A549 (cell line): ENCODE data around the gene IQGAP2. TPM values are rescaled to one million over a fixed set of nuclear protein-coding genes. Genes with fewer than 3 reads are reported as not detected.

Source experiments
- ATAC-seq, 2 experiments: fragments of 200-7000 bp in 1 of 2; fragments of >200 bp in 1 of 2; cut with Nextera tagmentation in 1 of 2; cut with Tn5 transposase in 1 of 2; 3 replicates each; pipeline versions ENCODE4 v1.8.0 to v1.9.1; 2018 to 2020; ENCODE audit warnings: mild to moderate bottlenecking in 1 of 2, moderate library complexity in 1 of 2
- CTCF ChIA-PET: fragments of 300-600 bp; sonication (Branson Sonifier 250); formaldehyde crosslinking; extraction: SDS; loops from one replicate; lab custom pipeline; 2021; ENCODE audit warnings: antibody characterized with exemption, inconsistent platforms; lab: Yijun Ruan, JAX
- POLR2A ChIA-PET: fragments of 350-600 bp; formaldehyde crosslinking; extraction: SDS; loops from one replicate; lab custom pipeline; 2021; ENCODE audit warnings: antibody characterized with exemption, inconsistent platforms; lab: Yijun Ruan, JAX
- DNase-seq, 2 experiments: peaks; one replicate each; pipeline versions ENCODE4 v3.0.0 to v3.0.0-alpha.2; 2011 to 2016; ENCODE audit warnings: low read depth in 1 of 2, low spot score in 1 of 2
- FAIRE-seq: peaks from 2 replicates; lab custom pipeline; 2011; peaks lifted over from hg19 to GRCh38; lab: Jason Lieb, UNC
- H3K27ac ChIP-seq, 2 experiments: fragments of >200 bp; sonication (Bioruptor Twin); formaldehyde crosslinking; 3 replicates each; pipeline ENCODE4 v1.5.1; 2016 to 2017
- H3K4me1 ChIP-seq: fragments of >200 bp; sonication (Bioruptor Twin); formaldehyde crosslinking; 3 replicates; pipeline ENCODE4 v1.6.1; 2016
- H3K4me2 ChIP-seq: fragments of >200 bp; sonication (Bioruptor Twin); formaldehyde crosslinking; 3 replicates; pipeline ENCODE4 v1.6.1; 2016
- H3K4me3 ChIP-seq: fragments of >200 bp; sonication (Bioruptor Twin); formaldehyde crosslinking; 3 replicates; pipeline ENCODE4 v1.5.1; 2016
- H3K9me3 ChIP-seq: fragments of >200 bp; sonication (Bioruptor Twin); formaldehyde crosslinking; 3 replicates; pipeline ENCODE4 v1.6.1; 2016
- CBX2 ChIP-seq: fragments of 200-600 bp; sonication (generic); IDR thresholded peaks from 2 replicates; pipeline ENCODE4 v1.6.1; 2016; ENCODE audit warnings: low read depth, mild to moderate bottlenecking, borderline replicate concordance
- CBX8 ChIP-seq: fragments of 200-600 bp; sonication (generic); IDR thresholded peaks from 2 replicates; pipeline ENCODE4 v1.6.1; 2016
- CHD2 ChIP-seq: fragments of 150-350 bp; IDR thresholded peaks from 2 replicates; pipeline ENCODE4 v1.6.1; 2014; ENCODE audit warnings: low read length; ENCODE audit not compliant: partially characterized antibody
- CHD4 ChIP-seq: fragments of 200-600 bp; sonication (generic); IDR thresholded peaks from 2 replicates; pipeline ENCODE4 v1.6.1; 2016; ENCODE audit warnings: antibody characterized with exemption, mild to moderate bottlenecking, borderline replicate concordance
- E2F6 ChIP-seq: IDR thresholded peaks from 2 replicates; pipeline ENCODE4 v1.6.1; 2012; ENCODE audit warnings: low read depth, borderline replicate concordance
- EHF ChIP-seq: fragments of 250-450 bp; sonication (Bioruptor Pico); IDR thresholded peaks from 2 replicates; pipeline ENCODE4 v1.5.0; 2020; ENCODE audit warnings: mild to moderate bottlenecking
- EP300 ChIP-seq, 2 experiments: fragments of >200 bp; sonication (Bioruptor Twin); formaldehyde crosslinking; IDR thresholded peaks; 2 replicates in 1 of 2; 3 replicates in 1 of 2; pipeline ENCODE4 v1.6.1; 2016 to 2017
- FOSB ChIP-seq: fragments of 250-450 bp; sonication (Bioruptor Pico); IDR thresholded peaks from 2 replicates; pipeline ENCODE4 v1.5.0; 2020; ENCODE audit warnings: mild to moderate bottlenecking, moderate library complexity
- GATA3 ChIP-seq: IDR thresholded peaks from 2 replicates; pipeline ENCODE4 v1.6.1; 2012; ENCODE audit warnings: borderline replicate concordance
- HEYL ChIP-seq: fragments of 250-450 bp; sonication (Bioruptor Pico); IDR thresholded peaks from 2 replicates; pipeline ENCODE4 v1.8.0; 2021; ENCODE audit warnings: mild to moderate bottlenecking, moderate library complexity
- HOXB5 ChIP-seq: fragments of 250-450 bp; sonication (Bioruptor Pico); IDR thresholded peaks from 2 replicates; pipeline ENCODE4 v1.5.0; 2020; ENCODE audit warnings: mild to moderate bottlenecking, moderate library complexity
- POLR2A ChIP-seq: IDR thresholded peaks from 2 replicates; pipeline ENCODE4 v1.6.1; 2012; ENCODE audit warnings: mild to moderate bottlenecking, low read length
- POLR2AphosphoS2 ChIP-seq: conservative IDR thresholded peaks from 2 replicates; pipeline ENCODE4 v1.6.1; 2012; ENCODE audit warnings: low read length, improper control_type of control experiment, inconsistent platforms
- RARB ChIP-seq: fragments of 250-450 bp; sonication (Bioruptor Pico); IDR thresholded peaks from 2 replicates; pipeline ENCODE4 v1.8.0; 2021; ENCODE audit warnings: mild to moderate bottlenecking, moderate library complexity
- REST ChIP-seq: fragments of 200-600 bp; sonication (generic); IDR thresholded peaks from 2 replicates; pipeline ENCODE4 v1.6.1; 2016; ENCODE audit warnings: antibody characterized with exemption, mild to moderate bottlenecking, moderate library complexity
- TFCP2L1 ChIP-seq: fragments of 250-450 bp; sonication (Bioruptor Pico); IDR thresholded peaks from 2 replicates; pipeline ENCODE4 v1.5.0; 2021; ENCODE audit warnings: mild to moderate bottlenecking
- ZC3H11A ChIP-seq: fragments of 450-650 bp; IDR thresholded peaks from 2 replicates; pipeline ENCODE4 v1.6.1; 2014; ENCODE audit warnings: antibody characterized with exemption, mild to moderate bottlenecking
- WGBS: methylation state at CpG from one replicate; pipeline ENCODE4 v1.1.6; 2017; ENCODE audit errors: missing lambda C conversion rate; 5-methylcytosine and 5-hydroxymethylcytosine counted together
- polyA plus RNA-seq, 4 experiments: library from polyadenylated mRNA; depleted of rRNA in 3 of 4; stranded (reverse); fragments of >200 nt; fragmentation: RNase III in 1 of 4; extraction: RNeasy Plus Mini Kit Qiagen cat#74134 plus additional on column Dnase treatment in 1 of 4; gene quantifications; 2 replicates in 3 of 4; 3 replicates in 1 of 4; pipeline ENCODE4 v1.2.3, GENCODE V29; 2011 to 2017
- TF ChIP-seq, protein P1 (sequence below): fragments of 450-650 bp; IDR thresholded peaks from 2 replicates; pipeline ENCODE4 v1.6.1; 2014; ENCODE audit warnings: antibody characterized with exemption
- TF ChIP-seq, protein P2 (sequence below): fragments of 250-450 bp; sonication (Bioruptor Pico); IDR thresholded peaks from 2 replicates; pipeline ENCODE4 v1.5.0; 2020; ENCODE audit warnings: low read depth, mild to moderate bottlenecking, moderate library complexity
- TF ChIP-seq, protein P3 (sequence below): fragments of 150-350 bp; IDR thresholded peaks from 2 replicates; pipeline ENCODE4 v1.6.1; 2014; ENCODE audit warnings: low read depth, mild to moderate bottlenecking, low read length
- TF ChIP-seq, protein P4 (sequence below): fragments of >200 bp; sonication (Bioruptor Twin); formaldehyde crosslinking; IDR thresholded peaks from 2 replicates; pipeline ENCODE4 v1.6.1; 2016

IQGAP2 gene
- polyA plus RNA-seq, 2 of the 4 experiments (the other 2 are of a cell fraction) = 5.3 to 10.1 TPM

GRCh38 chr5:76468635-76469425 lies 65.7 kb downstream of the IQGAP2 start:
- ATAC-seq (no peak), FAIRE-seq (no peak), DNase-seq (no peak)
- peak overlapping the region in 1 of 2 experiments; percentile 2; a peak in 1 of 6 replicates for H3K27ac ChIP-seq
- TF ChIP-seq CBX8 = no peak
- no peak for TF ChIP-seq EP300 (IDR thresholded peaks at IDR 0.05)
- TF ChIP-seq FOSB (CRISPR knock-in tag) = no peak
- no peak for TF ChIP-seq ZC3H11A
- TF ChIP-seq, protein P1, sequence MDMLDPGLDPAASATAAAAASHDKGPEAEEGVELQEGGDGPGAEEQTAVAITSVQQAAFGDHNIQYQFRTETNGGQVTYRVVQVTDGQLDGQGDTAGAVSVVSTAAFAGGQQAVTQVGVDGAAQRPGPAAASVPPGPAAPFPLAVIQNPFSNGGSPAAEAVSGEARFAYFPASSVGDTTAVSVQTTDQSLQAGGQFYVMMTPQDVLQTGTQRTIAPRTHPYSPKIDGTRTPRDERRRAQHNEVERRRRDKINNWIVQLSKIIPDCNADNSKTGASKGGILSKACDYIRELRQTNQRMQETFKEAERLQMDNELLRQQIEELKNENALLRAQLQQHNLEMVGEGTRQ = no peak
- no peak for TF ChIP-seq RARB (CRISPR knock-in tag)
- no peak for TF ChIP-seq CBX2
- TF ChIP-seq GATA3 = no peak
- TF ChIP-seq CHD2 = no peak
- TF ChIP-seq POLR2AphosphoS2 = no peak
- TF ChIP-seq, protein P2, sequence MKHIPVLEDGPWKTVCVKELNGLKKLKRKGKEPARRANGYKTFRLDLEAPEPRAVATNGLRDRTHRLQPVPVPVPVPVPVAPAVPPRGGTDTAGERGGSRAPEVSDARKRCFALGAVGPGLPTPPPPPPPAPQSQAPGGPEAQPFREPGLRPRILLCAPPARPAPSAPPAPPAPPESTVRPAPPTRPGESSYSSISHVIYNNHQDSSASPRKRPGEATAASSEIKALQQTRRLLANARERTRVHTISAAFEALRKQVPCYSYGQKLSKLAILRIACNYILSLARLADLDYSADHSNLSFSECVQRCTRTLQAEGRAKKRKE (CRISPR knock-in tag) = no peak
- no peak for TF ChIP-seq HEYL (CRISPR knock-in tag)
- TF ChIP-seq REST = no peak
- no peak for TF ChIP-seq EHF (CRISPR knock-in tag)
- TF ChIP-seq HOXB5 (CRISPR knock-in tag) = no peak
- TF ChIP-seq POLR2A = no peak
- TF ChIP-seq, protein P3, sequence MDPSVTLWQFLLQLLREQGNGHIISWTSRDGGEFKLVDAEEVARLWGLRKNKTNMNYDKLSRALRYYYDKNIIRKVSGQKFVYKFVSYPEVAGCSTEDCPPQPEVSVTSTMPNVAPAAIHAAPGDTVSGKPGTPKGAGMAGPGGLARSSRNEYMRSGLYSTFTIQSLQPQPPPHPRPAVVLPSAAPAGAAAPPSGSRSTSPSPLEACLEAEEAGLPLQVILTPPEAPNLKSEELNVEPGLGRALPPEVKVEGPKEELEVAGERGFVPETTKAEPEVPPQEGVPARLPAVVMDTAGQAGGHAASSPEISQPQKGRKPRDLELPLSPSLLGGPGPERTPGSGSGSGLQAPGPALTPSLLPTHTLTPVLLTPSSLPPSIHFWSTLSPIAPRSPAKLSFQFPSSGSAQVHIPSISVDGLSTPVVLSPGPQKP = no peak
- no peak overlapping the region for H3K4me3 ChIP-seq
- H3K4me2 ChIP-seq = no peak overlapping the region
- ChIA-PET POLR2A (no interaction called here), CTCF (interaction anchor here (3.5 kb wide), 1 partner anchor 19 kb away, joined by 12 read pairs; no protein-coding TSS in a partner anchor)
- 79% methylated on average over 12 of the region's 12 CpGs for WGBS
- no peaks in the 10 kb centered on the region for H3K9me3 ChIP-seq
- H3K4me1 ChIP-seq = peaks cover 33% of the 10 kb centered on the region

DNA sequence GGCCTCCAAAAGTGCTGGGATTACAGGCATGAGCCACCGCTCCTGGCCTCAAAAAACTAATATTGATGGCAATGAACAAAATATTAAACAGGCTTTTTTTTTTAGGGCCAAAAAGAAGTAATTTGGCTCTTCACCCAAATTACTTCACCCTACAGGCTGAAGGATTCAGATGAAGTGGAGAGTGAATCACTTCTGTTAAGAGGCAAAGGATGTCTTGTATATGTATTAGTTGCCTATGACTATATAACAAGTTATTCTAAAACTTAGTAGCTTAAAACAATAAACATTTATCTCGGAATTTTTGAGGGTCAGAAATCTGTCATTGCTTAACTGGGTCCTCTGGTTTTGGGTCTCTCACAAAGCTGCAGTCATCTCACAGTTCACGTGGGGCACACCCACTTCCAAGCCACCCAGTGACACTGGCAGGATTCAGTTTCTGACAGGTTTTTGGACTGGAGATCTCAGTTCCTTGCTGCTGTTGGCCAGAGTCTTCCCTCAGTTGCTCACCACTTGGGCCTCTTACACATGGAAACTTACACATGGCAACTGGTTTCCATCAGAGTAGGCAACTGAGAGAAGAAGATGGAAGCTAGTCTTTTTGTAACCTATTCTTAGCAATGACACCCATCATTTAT lies 66.7 kb downstream of the IQGAP2 start:
- no peak for ATAC-seq
- FAIRE-seq = no peak
- Histone ChIP-seq H3K27ac (peak overlapping the region in 1 of 2 experiments; percentile 56; a peak in 4 of 6 replicates), H3K9me3 (no peaks in the 10 kb centered on the region), H3K4me1 (peaks cover 33% of the 10 kb centered on the region), H3K4me2 (no peak overlapping the region), H3K4me3 (no peak overlapping the region)
- POLR2A ChIA-PET = no interaction called here
- 79% methylated on average over 3 of the region's 3 CpGs for WGBS
- DNase-seq = no peak
- TF ChIP-seq, protein P4, sequence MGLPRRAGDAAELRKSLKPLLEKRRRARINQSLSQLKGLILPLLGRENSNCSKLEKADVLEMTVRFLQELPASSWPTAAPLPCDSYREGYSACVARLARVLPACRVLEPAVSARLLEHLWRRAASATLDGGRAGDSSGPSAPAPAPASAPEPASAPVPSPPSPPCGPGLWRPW = no peak
- TF ChIP-seq CHD4 = no peak
- no peak for TF ChIP-seq TFCP2L1 (CRISPR knock-in tag)
- TF ChIP-seq, protein P1 = no peak
- no peak for TF ChIP-seq E2F6
- TF ChIP-seq REST = no peak
- CTCF ChIA-PET = interaction anchor here (1.1 to 3.5 kb wide), 3 partner anchors 9 to 20 kb away, joined by 4 to 12 read pairs (median 9); no protein-coding TSS in a partner anchor
